Measurements from ENCODE around the gene KDM6A.
"Not testable (repeated sequence)": the region's sequence is repeated elsewhere in the genome, so short reads cannot be mapped to it uniquely, and the experiment has no call there.

The KDM6A gene

DNA sequence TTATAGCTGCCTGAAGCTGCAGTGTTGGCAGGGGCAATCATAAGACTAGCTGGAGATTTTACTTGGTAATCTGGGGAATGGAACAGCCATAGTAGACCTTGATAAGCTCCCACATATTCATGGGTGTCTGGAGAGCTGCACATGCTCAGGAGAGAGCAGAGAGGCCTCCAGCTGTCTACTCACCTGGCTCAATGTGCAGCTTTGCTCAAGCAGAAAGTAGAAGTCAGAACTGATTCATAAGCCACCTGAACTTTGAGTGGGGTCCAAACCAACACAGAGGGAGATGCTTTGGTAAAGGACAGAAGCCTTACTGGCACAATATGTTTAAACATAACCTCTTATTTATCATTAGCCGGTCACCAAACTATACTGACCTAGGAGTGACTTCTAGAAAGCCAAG, 54.4 kb downstream of the KDM6A start:
- no peak for DNase-seq (ENCODE audit: low read depth)

DNA sequence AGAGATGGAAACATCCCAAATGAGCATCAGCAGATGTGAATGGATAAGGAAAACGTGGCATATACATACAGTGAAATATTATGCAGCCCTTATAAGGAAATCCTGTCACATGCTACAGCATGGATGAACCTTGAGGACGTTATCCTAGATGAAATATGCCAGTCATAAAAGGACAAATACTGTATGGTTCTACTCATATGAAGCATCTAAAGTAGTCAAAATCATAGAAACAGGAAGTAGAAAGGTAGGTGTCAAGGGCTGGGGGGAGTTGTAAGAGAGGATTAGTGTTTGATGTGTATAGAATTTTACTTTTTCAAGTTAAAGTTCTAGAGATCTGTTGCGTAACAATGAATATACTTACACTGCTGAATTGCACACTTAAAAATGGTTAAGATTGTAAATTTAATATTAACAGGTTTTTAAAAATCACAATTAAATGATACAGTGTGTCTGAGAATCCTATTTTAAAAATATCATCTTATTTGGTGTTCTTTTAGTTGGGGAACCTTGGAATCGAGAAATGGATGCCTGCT, 58.5 kb downstream of the KDM6A start:
- DNase-seq (ENCODE audit: low read depth): no peak

DNA sequence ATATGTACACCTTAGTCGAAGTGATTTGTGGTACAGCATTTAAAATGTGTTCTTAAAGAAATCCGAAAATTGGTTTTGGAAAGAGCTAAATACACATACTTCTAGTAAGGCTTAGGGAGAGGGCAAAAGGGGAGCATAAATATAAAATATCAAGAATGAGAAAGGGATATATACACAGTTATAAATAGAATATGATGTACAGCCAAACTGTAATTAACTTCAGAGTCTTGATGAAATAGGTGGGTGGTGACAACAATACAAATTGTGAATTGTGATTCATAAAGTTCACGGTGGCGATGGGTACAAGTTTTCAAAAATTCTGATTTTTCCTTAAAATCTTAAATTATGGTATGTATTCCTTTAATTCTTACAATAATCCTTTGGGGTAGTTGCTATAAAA, 62.2 kb downstream of the KDM6A start:
- DNase-seq (ENCODE audit: low read depth): no peak

DNA sequence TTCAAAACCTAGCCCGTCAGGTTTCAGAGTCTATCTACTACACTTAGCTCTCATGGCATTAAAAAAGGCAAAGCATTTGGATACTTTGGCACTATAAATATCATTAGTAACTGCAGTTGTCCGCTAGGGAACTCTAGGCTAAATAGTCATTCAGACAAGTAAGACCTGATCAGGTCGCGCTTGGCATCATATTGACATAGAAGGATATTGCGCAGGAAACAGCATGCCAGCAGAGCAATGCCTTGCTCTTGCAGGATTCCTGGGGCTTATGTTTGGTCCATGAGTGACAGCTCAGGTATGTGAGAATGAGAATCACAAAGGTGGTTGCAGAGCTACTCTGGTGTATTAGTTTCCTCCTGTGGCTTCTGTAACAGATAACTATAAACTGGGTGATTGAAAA, 62.7 kb downstream of the KDM6A start:
- DNase-seq (ENCODE audit: low read depth): no peak

- no peak for DNase-seq (ENCODE audit: low read depth)
Measured at GRCh38 chrX:44937606-44938005, 64.6 kb downstream of the KDM6A start.

DNA sequence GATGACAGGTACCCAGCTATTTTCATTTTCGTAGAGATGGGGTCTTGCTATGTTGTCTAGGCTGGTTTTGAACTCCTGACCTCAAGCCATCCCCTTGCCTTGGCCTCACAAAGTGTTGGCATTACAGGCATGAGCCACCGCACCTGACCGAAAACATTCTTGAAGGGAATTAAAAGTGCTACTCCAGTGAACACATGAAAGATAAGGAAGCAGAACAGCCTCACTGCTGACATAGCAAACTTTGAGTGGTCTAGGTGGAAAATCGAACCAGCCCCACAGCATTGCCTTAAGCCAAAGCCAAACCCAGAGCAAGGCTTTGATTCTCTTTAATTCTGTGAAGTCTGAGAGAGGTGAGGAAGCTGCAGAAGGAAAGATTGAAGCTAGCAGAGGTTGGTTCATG, 65.1 kb downstream of the KDM6A start:
- DNase-seq (ENCODE audit: low read depth): no peak

DNA sequence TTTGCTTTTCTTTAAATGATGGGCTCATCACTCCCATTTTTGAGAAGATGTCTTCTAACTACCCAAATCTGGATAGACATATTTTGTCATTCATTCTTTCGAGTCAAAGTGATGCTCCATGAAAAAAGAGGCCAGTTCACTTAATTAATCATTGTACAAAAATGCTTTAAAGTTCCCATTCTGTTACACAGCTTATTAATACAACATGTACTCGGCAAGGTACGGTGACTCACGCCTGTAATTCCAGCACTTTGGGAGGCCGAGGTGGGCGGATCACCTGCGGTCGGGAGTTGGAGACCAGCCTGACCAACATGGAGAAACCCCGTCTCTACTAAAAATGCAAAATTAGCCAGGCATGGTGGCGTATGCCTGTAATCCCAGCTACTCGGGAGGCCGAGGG, 67.6 kb downstream of the KDM6A start:
- DNase-seq (ENCODE audit: low read depth): not testable (repeated sequence)

- DNase-seq (ENCODE audit: low read depth): no peak
Measured at GRCh38 chrX:44943007-44943406, 70.0 kb downstream of the KDM6A start.

GRCh38 chrX:44944894-44945293, 71.9 kb downstream of the KDM6A start:
- DNase-seq (ENCODE audit: low read depth): no peak

GRCh38 chrX:44945736-44946135, 72.7 kb downstream of the KDM6A start:
- no peak for DNase-seq (ENCODE audit: low read depth)

- DNase-seq (ENCODE audit: low read depth): no peak
Measured at GRCh38 chrX:44946771-44947170, 73.8 kb downstream of the KDM6A start.

DNA sequence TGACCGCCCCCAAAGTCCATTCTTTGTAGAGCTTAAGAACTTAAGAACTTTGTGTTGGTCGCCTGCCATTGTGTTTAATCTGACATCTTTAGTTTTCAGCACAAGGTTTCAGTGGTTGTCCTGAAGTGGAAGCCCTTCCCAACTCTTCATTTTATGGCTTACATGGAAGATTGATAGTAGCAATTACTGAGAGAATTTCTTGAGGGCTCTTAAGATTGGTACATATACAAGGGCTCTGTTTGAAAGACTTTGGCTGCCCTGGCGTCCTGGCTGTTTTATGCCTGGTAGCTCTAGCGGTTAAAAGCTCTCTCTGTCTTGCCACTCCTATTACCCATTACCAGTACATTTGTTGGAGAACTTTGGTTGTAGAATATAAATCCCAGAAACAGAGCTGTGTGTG, 75.0 kb downstream of the KDM6A start:
- DNase-seq (ENCODE audit: low read depth): no peak

GRCh38 chrX:44948406-44948805, 75.4 kb downstream of the KDM6A start:
- no peak for DNase-seq (ENCODE audit: low read depth)

GRCh38 chrX:44949125-44949524, 76.1 kb downstream of the KDM6A start:
- DNase-seq (ENCODE audit: low read depth): no peak

GRCh38 chrX:44950471-44951366, 77.7 kb downstream of the KDM6A start:
- DNase-seq (ENCODE audit: low read depth): not testable (repeated sequence)

GRCh38 chrX:44951572-44952067, 78.6 kb downstream of the KDM6A start:
- DNase-seq (ENCODE audit: low read depth): no peak

DNA sequence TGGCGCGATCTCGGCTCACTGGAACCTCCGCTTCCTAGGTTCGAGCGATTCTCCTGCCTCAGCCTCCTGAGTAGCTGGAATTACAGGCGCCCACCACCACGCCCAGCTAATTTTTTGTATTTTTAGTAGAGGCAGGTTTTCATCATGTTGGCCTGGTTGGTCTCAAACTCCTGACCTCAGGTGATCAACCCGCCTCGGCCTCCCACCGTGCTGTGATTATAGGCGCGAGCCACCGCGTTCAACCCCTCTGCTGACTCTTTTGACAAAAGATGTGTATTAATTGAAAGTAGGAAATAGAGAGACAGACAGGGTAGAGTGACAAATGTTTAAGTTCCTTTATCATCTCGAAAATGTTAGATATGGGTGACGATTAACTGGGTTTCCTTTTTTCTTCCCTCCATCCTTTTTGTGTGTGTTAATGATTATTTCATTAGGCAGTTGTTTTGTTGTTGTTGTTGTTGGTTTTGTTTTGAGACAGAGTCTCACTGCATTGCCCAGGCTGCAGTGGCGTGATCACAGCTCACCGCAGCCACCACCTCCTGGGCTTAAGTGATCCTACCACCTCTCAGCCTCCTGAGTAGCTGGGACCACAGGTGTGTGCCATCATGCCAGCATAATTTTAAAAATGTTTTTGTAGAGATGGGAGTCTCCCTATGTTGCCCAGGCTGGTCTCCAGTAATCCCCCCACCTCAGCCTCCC, 79.5 kb downstream of the KDM6A start:
- no peak for DNase-seq (ENCODE audit: low read depth)

GRCh38 chrX:44953734-44954502, 80.9 kb downstream of the KDM6A start:
- no peak for DNase-seq (ENCODE audit: low read depth)

DNA sequence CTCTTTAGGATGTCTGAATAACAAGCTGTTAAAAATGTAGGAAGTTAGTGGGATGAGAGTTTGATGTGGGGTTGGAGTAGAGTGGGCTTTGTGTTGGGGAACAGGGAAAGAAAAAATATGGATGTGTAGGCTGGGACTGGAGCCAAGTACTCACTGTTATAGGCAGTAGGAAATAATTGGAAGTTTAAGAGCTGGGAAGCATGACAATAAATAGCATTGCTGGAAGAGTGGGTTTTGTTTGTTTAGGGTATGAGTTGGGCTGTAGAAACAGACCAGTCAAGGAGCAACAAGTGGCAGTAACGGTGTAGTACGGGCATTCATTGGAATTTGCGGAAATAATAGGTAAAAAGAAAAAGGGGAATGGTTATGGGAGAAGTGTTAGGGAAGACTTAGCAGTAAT, 81.6 kb downstream of the KDM6A start:
- no peak for DNase-seq (ENCODE audit: low read depth)

- DNase-seq (ENCODE audit: low read depth): no peak
Measured at GRCh38 chrX:44957848-44958247, 84.9 kb downstream of the KDM6A start.

DNA sequence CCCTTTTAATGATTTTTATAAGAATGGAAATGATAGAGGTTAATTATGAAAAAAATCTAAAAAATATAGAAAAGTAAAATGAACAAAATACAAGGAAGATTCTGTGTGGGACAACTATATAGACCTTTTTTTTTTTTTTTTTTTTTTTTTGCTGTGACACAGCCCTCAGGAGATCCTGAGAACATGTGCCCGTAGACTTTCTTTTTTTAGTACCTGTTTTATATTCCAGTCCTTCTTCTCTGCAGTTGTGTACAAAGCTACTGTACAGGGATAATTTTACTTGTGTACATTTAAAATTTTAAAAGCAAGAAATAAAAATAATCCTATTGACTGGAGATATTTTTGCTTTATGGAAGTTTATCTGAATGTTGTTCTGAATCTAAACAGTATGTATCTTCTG, 85.5 kb downstream of the KDM6A start:
- DNase-seq (ENCODE audit: low read depth): no peak

Data from CMK (cell line).